RWPE1 (cell line): ENCODE data around the gene CYP2B6.
"Not testable (repeated sequence)": the region's sequence is repeated elsewhere in the genome, so short reads cannot be mapped to it uniquely, and the experiment has no call there.

ENCODE experiments used
- CTCF ChIA-PET: fragments of 350-600 bp; sonication (Branson Sonifier 250); formaldehyde crosslinking; extraction: SDS; loops from one replicate; lab custom pipeline; 2021; lab: Yijun Ruan, JAX
- POLR2A ChIA-PET: fragments of 400-600 bp; formaldehyde crosslinking; extraction: SDS; loops from one replicate; lab custom pipeline; 2020; ENCODE audit warnings: antibody characterized with exemption; ENCODE audit not compliant: low non-redundant PET; lab: Yijun Ruan, JAX
- DNase-seq: peaks from one replicate; pipeline ENCODE4 v3.0.0; 2012; ENCODE audit warnings: low spot score
- H3K27ac ChIP-seq: fragments of 450-650 bp; 2 replicates; pipeline ENCODE4 v1.5.1; 2017
- TF ChIP-seq, protein P1 (sequence below): fragments of 450-650 bp; conservative IDR thresholded peaks from 2 replicates; pipeline ENCODE4 v1.5.1; 2017; ENCODE audit warnings: low read depth, mild to moderate bottlenecking

The CYP2B6 gene

DNA sequence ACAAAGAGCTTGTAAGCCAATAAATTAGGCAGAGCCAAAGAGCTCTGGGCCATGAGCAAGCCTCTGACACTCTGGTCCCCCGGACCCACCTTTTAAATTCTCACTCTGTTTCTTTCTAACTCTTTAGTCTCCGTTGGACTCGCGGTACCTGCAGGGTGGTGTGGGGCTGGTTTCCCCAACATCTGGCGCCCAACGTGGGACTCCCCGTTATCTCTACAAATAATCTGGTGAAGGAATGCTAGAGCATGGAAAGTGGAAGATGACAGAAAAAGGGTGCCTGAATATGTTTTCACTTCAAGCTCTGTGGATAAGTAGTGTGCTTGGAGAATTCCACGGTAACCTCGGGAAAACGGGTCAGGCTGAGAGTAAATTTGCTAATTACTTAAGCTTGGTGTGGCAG is 36.5 kb upstream of the CYP2B6 start:
- TF ChIP-seq, protein P1, sequence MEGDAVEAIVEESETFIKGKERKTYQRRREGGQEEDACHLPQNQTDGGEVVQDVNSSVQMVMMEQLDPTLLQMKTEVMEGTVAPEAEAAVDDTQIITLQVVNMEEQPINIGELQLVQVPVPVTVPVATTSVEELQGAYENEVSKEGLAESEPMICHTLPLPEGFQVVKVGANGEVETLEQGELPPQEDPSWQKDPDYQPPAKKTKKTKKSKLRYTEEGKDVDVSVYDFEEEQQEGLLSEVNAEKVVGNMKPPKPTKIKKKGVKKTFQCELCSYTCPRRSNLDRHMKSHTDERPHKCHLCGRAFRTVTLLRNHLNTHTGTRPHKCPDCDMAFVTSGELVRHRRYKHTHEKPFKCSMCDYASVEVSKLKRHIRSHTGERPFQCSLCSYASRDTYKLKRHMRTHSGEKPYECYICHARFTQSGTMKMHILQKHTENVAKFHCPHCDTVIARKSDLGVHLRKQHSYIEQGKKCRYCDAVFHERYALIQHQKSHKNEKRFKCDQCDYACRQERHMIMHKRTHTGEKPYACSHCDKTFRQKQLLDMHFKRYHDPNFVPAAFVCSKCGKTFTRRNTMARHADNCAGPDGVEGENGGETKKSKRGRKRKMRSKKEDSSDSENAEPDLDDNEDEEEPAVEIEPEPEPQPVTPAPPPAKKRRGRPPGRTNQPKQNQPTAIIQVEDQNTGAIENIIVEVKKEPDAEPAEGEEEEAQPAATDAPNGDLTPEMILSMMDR = no peak
- ChIA-PET CTCF (no interaction called here), POLR2A (no interaction called here)
- no peak for DNase-seq
- H3K27ac ChIP-seq = no peak overlapping the region

DNA sequence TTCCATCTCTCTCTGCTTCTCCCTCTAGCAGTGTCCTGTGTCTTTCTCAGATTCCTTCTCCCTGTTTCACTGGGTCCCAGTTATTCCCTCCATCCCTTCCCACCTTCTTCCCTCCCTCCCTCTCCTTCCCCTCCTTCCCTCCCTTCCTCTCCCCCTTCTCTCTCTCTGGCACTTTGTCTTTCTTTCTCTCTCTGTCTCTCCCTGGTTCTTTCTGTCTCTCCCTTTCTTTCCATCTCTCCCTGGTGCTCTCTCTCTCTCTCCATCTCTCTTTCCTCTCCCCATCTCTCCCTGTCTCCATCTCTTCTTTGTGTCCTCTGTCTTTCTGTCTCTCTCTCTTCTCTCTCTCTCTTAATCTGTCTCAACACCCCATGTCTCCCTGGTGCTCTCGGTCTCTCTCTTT is 31.7 kb upstream of the CYP2B6 start:
- DNase-seq = no peak
- TF ChIP-seq, protein P1 = no peak
- H3K27ac ChIP-seq = no peak overlapping the region
- ChIA-PET CTCF (no interaction called here), POLR2A (no interaction called here)

DNA sequence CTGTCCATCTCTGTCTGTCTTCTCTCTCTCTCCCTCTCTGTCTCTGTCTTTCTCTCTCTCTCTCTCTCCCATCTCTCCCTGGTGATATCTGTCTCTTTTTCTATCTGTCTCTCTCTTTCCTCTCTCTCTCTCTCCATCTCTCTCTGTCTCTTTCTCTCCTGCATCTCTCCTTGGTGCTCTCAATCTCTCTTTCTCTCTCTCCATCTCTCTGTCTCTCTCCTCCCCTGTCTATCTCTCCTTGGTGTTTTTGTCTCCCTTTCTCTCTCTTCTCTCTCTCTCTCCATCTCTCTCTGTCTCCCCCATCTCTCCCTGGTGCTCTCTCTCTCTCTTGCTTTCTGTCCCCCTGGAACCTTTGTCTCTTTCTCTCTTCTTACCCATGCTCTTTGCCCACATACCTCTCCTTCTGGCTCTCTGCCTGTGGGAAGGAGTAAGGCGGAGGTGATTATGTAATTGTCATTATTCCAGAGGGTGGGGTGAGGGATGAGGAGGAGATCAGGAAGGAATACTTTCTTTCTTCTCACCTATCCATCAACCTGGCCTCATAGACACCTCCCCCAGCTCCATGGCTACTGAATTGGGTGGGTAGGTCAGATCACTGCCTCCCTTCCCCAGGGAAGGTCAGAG is 30.9 kb upstream of the CYP2B6 start:
- ChIA-PET POLR2A (no interaction called here), CTCF (no interaction called here)
- no peak overlapping the region for H3K27ac ChIP-seq
- DNase-seq = no peak
- TF ChIP-seq, protein P1 = no peak

DNA sequence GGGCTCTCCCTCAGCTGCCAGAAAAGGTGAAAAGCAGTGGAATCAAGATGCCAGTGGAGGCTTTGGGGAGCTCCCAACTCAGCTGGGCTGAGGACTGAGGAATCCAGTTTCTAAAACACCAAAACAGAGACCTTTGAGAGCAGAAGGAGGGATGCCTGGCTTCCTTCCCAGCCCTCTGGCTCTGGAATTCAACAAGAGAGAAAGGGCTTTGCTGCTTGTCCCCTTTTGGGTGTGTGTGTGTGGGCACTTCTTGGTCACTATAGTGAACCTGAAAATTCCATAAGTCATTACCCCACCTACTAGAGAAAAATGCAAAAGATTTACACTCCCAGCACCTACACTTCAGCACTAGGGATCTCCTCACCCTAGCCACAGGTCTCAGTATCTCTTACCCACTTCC is 30.3 kb upstream of the CYP2B6 start:
- DNase-seq = no peak
- no peak overlapping the region for H3K27ac ChIP-seq
- POLR2A ChIA-PET = no interaction called here
- TF ChIP-seq, protein P1 = no peak
- CTCF ChIA-PET = no interaction called here

DNA sequence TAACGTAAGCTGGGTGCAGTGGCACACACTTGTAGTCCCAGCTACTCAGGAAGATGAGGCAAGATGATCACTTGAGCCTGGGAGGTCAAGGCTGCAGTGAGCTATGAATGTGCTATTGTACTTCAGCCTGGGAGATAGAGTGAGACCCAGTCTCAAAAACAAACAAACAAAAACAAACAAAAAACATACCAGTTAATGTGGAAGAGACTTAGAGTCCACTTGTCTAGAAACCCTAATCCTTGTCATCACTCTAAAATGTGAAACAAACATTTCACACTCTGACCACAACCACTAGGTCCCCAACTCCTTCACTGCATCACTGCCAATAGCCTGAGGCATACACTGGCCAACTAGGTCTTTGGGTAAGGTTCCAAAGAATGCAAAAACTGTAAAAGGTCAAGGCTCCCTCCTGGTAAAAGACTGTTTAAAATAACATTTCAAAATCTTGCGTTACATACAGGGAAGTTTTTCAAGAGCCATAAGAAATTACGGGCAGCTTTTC is 28.6 kb upstream of the CYP2B6 start:
- CTCF ChIA-PET = interaction anchor here (0.6 to 1.1 kb wide), 3 partner anchors 13 to 744 kb away, joined by 3 to 4 read pairs (median 3); no protein-coding TSS in a partner anchor
- TF ChIP-seq, protein P1 = no peak
- DNase-seq = no peak
- no peak overlapping the region for H3K27ac ChIP-seq
- POLR2A ChIA-PET = no interaction called here

DNA sequence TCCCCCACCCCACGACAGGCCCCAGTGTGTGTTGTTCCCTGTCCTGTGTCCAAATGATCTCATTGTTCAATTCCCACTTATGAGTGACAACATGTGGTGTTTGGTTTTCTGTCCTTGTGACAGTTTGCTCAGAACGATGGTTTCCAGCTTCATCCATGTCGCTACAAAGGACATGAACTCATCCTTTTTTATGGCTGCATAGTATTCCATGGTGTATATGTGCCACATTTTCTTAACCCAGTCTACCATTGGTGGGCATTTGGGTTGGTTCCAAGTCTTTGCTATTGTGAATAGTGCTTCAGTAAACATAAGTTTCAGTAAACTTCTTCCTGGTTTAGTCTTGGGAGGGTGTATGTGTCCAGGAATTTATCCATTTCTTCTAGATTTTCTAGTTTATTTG is 26.7 kb upstream of the CYP2B6 start:
- POLR2A ChIA-PET, H3K27ac ChIP-seq, DNase-seq, CTCF ChIA-PET: not testable (repeated sequence)

DNA sequence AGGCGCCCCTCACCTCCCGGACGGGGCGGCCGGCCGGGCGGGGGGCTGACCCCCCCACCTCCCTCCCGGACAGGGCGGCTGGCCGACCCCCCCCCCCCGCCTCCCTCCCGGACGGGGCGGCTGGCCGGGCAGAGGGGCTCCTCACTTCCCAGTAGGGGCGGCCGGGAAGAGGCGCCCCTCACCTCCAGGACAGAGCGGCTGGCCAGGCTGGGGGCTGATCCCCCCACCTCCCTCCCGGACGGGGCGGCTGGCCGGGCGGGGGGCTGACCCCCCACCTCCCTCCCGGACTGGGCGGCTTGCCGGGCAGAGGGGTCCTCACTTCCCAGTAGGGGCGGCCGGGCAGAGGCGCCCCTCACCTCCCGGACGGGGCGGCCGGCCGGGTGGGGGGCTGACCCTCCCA is 25.7 kb upstream of the CYP2B6 start:
- CTCF ChIA-PET, DNase-seq, H3K27ac ChIP-seq, POLR2A ChIA-PET: not testable (repeated sequence)

DNA sequence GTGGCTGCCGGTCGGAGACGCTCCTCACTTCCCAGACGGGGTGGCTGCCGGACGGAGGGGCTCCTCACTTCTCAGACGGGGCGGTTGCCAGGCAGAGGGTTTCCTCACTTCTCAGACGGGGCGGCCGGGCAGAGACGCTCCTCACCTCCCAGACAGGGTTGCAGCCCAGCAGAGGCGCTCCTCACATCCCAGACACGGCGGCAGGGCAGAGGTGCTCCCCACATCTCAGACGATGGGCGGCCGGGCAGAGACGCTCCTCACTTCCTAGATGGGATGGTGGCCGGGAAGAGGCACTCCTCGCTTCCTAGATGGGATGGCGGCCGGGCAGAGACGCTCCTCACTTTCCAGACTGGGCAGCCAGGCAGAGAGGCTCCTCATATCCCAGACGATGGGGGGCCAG is 24.5 kb upstream of the CYP2B6 start:
- DNase-seq, H3K27ac ChIP-seq, CTCF ChIA-PET: not testable (repeated sequence)
- POLR2A ChIA-PET = interaction anchor here (0.7 kb wide), 1 partner anchor 1113 kb away, joined by 3 read pairs; no protein-coding TSS in a partner anchor

DNA sequence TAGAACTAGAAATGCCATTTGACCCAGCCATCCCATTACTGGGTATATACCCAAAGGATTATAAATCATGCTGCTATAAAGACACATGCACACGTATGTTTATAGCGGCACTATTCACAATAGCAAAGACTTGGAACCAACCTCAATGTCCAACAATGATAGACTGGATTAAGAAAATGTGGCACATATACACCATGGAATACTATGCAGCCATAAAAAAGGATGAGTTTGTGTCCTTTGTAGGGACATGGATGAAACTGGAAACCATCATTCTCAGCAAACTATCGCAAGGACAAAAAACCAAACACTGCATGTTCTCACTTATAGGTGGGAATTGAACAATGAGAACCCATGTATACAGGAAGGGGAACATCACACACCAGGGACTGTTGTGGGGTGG is 23.0 kb upstream of the CYP2B6 start:
- CTCF ChIA-PET, H3K27ac ChIP-seq, DNase-seq, POLR2A ChIA-PET: not testable (repeated sequence)

DNA sequence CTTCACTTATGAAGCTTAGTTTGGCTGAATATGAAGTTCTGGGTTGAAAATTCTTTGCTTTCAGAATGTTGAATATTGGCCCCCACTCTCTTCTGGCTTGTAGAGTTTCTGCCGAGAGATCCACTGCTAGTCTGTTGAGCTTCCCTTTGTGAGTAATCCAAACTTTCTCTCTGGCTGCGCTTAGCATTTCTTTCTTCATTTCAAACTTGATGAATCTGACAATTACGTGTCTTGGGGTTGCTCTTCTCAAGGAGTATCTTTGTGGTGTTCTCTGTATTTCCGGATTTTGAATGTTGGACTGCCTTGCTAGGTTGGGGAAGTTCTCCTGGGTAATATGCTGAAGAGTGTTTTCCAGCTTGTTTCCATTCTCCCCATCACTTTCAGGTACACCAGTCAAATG is 21.4 kb upstream of the CYP2B6 start:
- DNase-seq, CTCF ChIA-PET, POLR2A ChIA-PET, H3K27ac ChIP-seq: not testable (repeated sequence)

DNA sequence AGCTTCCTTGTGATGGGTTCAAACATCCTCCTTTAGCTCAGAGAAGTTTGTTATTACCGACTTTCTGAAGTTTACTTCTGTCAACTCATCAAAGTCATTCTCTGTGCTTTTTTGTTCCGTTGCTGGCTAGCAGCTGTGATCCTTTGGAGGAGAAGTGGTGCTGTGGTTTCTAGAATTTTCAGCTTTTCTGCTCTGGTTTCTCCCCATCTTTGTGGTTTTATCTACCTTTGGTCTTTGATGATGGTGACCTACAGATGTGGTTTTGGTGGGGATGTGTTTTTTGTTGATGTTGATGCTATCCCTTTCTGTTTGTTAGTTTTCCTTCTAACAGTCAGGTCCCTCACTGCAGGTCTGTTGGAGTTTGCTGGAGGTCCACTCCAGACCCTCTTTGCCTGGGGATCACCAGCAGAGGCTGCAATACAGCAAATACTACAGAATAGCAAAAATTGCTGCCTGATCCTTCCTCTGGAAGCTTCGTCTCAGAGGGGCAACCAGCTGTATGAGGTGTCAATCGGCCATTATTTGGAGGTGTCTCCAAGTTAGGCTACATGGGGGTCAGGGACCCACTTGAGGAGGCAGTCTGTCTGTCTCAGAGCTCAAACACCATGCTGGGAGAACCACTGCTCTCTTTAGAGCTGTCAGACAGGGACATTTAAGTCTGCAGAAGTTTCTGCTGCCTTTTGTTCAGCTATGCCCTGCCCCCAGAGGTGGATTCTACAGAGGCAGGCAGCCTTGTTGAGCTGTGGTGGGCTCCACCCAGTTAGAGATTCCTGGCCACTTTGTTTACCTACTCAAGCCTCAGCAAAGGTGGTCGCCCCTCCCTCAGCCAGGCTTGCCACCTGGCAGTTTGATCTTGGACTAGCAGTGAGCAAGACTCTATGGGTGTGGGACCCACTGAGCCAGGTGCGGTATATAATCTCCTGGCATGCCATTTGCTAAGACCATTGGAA is 20.4 kb upstream of the CYP2B6 start:
- DNase-seq, H3K27ac ChIP-seq: not testable (repeated sequence)
- ChIA-PET POLR2A (interaction anchor here (0.6 kb wide), 1 partner anchor 176 kb away, joined by 4 read pairs; no protein-coding TSS in a partner anchor), CTCF (interaction anchor here (0.6 to 0.8 kb wide), 2 partner anchors 137 to 247 kb away, joined by 3 to 4 read pairs; no protein-coding TSS in a partner anchor)
